Liver (tissue), 9 donors: ENCODE data around the gene NBEAL1. TPM values are rescaled to one million over a fixed set of nuclear protein-coding genes. Genes with fewer than 3 reads are reported as not detected.

Experiments
- DNase-seq: peaks from one replicate; pipeline ENCODE4 v3.0.0-alpha.2; 2017; ENCODE audit warnings: low spot score
- H3K27ac ChIP-seq, 2 donors: one replicate each; pipeline ENCODE4 v1.7.0; 2013; ENCODE audit warnings: inconsistent platforms in 2 of 2, low read length in 2 of 2, control low read depth in 1 of 2, low read depth in 1 of 2, mild to moderate bottlenecking in 1 of 2
- H3K27me3 ChIP-seq, 4 donors: one replicate each; pipeline versions ENCODE4 v1.6.1 to v1.7.0; 2013; ENCODE audit warnings: low read length in 3 of 4, inconsistent platforms in 1 of 4, mild to moderate bottlenecking in 1 of 4, moderate library complexity in 1 of 4; ENCODE audit not compliant: control insufficient read depth in 4 of 4, insufficient read depth in 4 of 4
- H3K36me3 ChIP-seq, 4 donors: one replicate each; pipeline versions ENCODE4 v1.6.1 to v1.7.0; 2013; ENCODE audit warnings: low read length in 3 of 4, mild to moderate bottlenecking in 3 of 4, low read depth in 1 of 4, moderate library complexity in 1 of 4; ENCODE audit not compliant: control insufficient read depth in 4 of 4, insufficient read depth in 3 of 4
- H3K4me1 ChIP-seq, 4 donors: one replicate each; pipeline versions ENCODE4 v1.6.1 to v1.7.0; 2013; ENCODE audit warnings: low read length in 3 of 4, mild to moderate bottlenecking in 3 of 4, moderate library complexity in 1 of 4; ENCODE audit not compliant: control insufficient read depth in 4 of 4, insufficient read depth in 4 of 4
- H3K4me3 ChIP-seq, 3 donors: one replicate each; pipeline versions ENCODE4 v1.6.1 to v1.7.0; 2013; ENCODE audit warnings: low read length in 3 of 3, control low read depth in 1 of 3, low read depth in 1 of 3, mild to moderate bottlenecking in 1 of 3
- H3K9ac ChIP-seq, 2 donors: one replicate each; pipeline ENCODE4 v1.7.0; 2013; ENCODE audit warnings: low read length in 2 of 2, mild to moderate bottlenecking in 2 of 2, moderate library complexity in 2 of 2, control low read depth in 1 of 2, low read depth in 1 of 2
- H3K9me3 ChIP-seq, 4 donors: one replicate each; pipeline versions ENCODE4 v1.6.1 to v1.7.0; 2013; ENCODE audit warnings: low read length in 3 of 4; ENCODE audit not compliant: control insufficient read depth in 4 of 4
- EGR1 ChIP-seq, 2 donors: IDR thresholded peaks; 2 replicates each; pipeline ENCODE4 v1.6.1; 2016 to 2018; ENCODE audit warnings: antibody characterized with exemption in 2 of 2, low read depth in 2 of 2
- FOXA1 ChIP-seq: IDR thresholded peaks from 2 replicates; pipeline ENCODE4 v1.6.1; 2016; ENCODE audit warnings: antibody characterized with exemption
- FOXA2 ChIP-seq: IDR thresholded peaks from 2 replicates; pipeline ENCODE4 v1.6.1; 2016; ENCODE audit warnings: antibody characterized with exemption
- GABPA ChIP-seq, 2 donors: IDR thresholded peaks in 1 of 2; conservative IDR thresholded peaks in 1 of 2; 2 replicates each; pipeline ENCODE4 v1.6.1; 2016; ENCODE audit warnings: antibody characterized with exemption in 2 of 2, mild to moderate bottlenecking in 1 of 2, moderate library complexity in 1 of 2
- HNF4A ChIP-seq, 2 donors: conservative IDR thresholded peaks; 2 replicates each; pipeline ENCODE4 v1.6.1; 2016; ENCODE audit warnings: antibody characterized with exemption in 2 of 2, mild to moderate bottlenecking in 2 of 2
- HNF4G ChIP-seq: IDR thresholded peaks from 2 replicates; pipeline ENCODE4 v1.6.1; 2016; ENCODE audit warnings: antibody characterized with exemption
- JUND ChIP-seq, 2 donors: IDR thresholded peaks; 2 replicates each; pipeline ENCODE4 v1.6.1; 2016; ENCODE audit warnings: antibody characterized with exemption in 2 of 2
- MAX ChIP-seq: IDR thresholded peaks from 2 replicates; pipeline ENCODE4 v1.6.1; 2016; ENCODE audit warnings: antibody characterized with exemption
- NR2F2 ChIP-seq: IDR thresholded peaks from 2 replicates; pipeline ENCODE4 v1.6.1; 2016; ENCODE audit warnings: antibody characterized with exemption
- RAD21 ChIP-seq, 2 donors: IDR thresholded peaks; 2 replicates each; pipeline ENCODE4 v1.6.1; 2016; ENCODE audit warnings: antibody characterized with exemption in 2 of 2, mild to moderate bottlenecking in 2 of 2
- RXRA ChIP-seq, 2 donors: IDR thresholded peaks; 2 replicates each; pipeline ENCODE4 v1.6.1; 2017 to 2018; ENCODE audit warnings: antibody characterized with exemption in 2 of 2, mild to moderate bottlenecking in 1 of 2
- SP1 ChIP-seq: IDR thresholded peaks from 2 replicates; pipeline ENCODE4 v1.6.1; 2018; ENCODE audit warnings: antibody characterized with exemption, mild to moderate bottlenecking
- TAF1 ChIP-seq: conservative IDR thresholded peaks from 2 replicates; pipeline ENCODE4 v1.6.1; 2016; ENCODE audit warnings: antibody characterized with exemption, mild to moderate bottlenecking
- YY1 ChIP-seq: IDR thresholded peaks from 2 replicates; pipeline ENCODE4 v1.6.1; 2016; ENCODE audit warnings: antibody characterized with exemption, mild to moderate bottlenecking
- WGBS: extraction: QIAGEN DNeasy Blood & Tissue Kit; methylation state at CpG from one replicate; pipeline ENCODE4 v1.1.7; 2013; 5-methylcytosine and 5-hydroxymethylcytosine counted together
- polyA plus RNA-seq, 2 donors: library from polyadenylated mRNA; stranded (reverse) in 1 of 2; unstranded in 1 of 2; fragments of 200-250 nt in 1 of 2; fragments of >200 nt in 1 of 2; fragmentation: Nextera tagmentation in 1 of 2; extraction: Ambion mirVana in 1 of 2; gene quantifications; one replicate each; pipeline versions ENCODE4 v1.2.1 to v1.2.3, GENCODE V29; 2013 to 2015
- total RNA-seq, 2 donors: library from RNA; depleted of rRNA; stranded (reverse); fragments of >200 nt; gene quantifications; one replicate each; pipeline ENCODE4 v1.2.3, GENCODE V29; 2014
- TF ChIP-seq, protein P1 (sequence below): IDR thresholded peaks from 2 replicates; pipeline ENCODE4 v1.6.1; 2016; ENCODE audit warnings: antibody characterized with exemption
- TF ChIP-seq, protein P2 (sequence below): IDR thresholded peaks from 2 replicates; pipeline ENCODE4 v1.6.1; 2016; ENCODE audit warnings: antibody characterized with exemption, mild to moderate bottlenecking
- TF ChIP-seq, protein P3 (sequence below): IDR thresholded peaks from 2 replicates; pipeline ENCODE4 v1.6.1; 2016; ENCODE audit warnings: antibody characterized with exemption
- donor health status: healthy.
- donor health status: healthy.
- donor health status: healthy.
- donor health status: healthy.
- donor health status: healthy.

NBEAL1 gene
- total and polyA plus RNA-seq, 4 donors = 4.4 to 47.9 (median 17.0) TPM

GRCh38 chr2:203022751-203023150, 8.1 kb downstream of the NBEAL1 start:
- TF ChIP-seq HNF4G (no peak), NR2F2 (no peak), SP1 (no peak), JUND (IDR thresholded peaks at IDR 0.05) (peak in 1 of 2 donors; percentile 17), YY1 (no peak), RXRA (IDR thresholded peaks at IDR 0.05) (peak in 1 of 2 donors; percentile 17)
- TF ChIP-seq, protein P1, sequence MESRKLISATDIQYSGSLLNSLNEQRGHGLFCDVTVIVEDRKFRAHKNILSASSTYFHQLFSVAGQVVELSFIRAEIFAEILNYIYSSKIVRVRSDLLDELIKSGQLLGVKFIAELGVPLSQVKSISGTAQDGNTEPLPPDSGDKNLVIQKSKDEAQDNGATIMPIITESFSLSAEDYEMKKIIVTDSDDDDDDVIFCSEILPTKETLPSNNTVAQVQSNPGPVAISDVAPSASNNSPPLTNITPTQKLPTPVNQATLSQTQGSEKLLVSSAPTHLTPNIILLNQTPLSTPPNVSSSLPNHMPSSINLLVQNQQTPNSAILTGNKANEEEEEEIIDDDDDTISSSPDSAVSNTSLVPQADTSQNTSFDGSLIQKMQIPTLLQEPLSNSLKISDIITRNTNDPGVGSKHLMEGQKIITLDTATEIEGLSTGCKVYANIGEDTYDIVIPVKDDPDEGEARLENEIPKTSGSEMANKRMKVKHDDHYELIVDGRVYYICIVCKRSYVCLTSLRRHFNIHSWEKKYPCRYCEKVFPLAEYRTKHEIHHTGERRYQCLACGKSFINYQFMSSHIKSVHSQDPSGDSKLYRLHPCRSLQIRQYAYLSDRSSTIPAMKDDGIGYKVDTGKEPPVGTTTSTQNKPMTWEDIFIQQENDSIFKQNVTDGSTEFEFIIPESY = no peak
- TF ChIP-seq, protein P2, sequence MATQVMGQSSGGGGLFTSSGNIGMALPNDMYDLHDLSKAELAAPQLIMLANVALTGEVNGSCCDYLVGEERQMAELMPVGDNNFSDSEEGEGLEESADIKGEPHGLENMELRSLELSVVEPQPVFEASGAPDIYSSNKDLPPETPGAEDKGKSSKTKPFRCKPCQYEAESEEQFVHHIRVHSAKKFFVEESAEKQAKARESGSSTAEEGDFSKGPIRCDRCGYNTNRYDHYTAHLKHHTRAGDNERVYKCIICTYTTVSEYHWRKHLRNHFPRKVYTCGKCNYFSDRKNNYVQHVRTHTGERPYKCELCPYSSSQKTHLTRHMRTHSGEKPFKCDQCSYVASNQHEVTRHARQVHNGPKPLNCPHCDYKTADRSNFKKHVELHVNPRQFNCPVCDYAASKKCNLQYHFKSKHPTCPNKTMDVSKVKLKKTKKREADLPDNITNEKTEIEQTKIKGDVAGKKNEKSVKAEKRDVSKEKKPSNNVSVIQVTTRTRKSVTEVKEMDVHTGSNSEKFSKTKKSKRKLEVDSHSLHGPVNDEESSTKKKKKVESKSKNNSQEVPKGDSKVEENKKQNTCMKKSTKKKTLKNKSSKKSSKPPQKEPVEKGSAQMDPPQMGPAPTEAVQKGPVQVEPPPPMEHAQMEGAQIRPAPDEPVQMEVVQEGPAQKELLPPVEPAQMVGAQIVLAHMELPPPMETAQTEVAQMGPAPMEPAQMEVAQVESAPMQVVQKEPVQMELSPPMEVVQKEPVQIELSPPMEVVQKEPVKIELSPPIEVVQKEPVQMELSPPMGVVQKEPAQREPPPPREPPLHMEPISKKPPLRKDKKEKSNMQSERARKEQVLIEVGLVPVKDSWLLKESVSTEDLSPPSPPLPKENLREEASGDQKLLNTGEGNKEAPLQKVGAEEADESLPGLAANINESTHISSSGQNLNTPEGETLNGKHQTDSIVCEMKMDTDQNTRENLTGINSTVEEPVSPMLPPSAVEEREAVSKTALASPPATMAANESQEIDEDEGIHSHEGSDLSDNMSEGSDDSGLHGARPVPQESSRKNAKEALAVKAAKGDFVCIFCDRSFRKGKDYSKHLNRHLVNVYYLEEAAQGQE = no peak
- no peak overlapping the region for H3K27ac ChIP-seq
- H3K9me3 ChIP-seq = no peaks in the 10 kb centered on the region
- WGBS = 81% methylated on average over 1 of the region's 1 CpG
- peaks cover 4 to 17% (median 11%) of the 10 kb centered on the region in 4 donors for H3K4me1 ChIP-seq
- no peaks in the 10 kb centered on the region for H3K36me3 ChIP-seq
- no peaks in the 10 kb centered on the region for H3K27me3 ChIP-seq
- H3K4me3 ChIP-seq = no peak overlapping the region
- DNase-seq = no peak
- H3K9ac ChIP-seq = no peak overlapping the region

- Histone ChIP-seq H3K27ac (no peak overlapping the region), H3K9me3 (no peaks in the 10 kb centered on the region), H3K4me1 (peaks cover 2 to 3% (median 2%) of the 10 kb centered on the region in 4 donors), H3K36me3 (peaks cover 0 to 1% (median 0%) of the 10 kb centered on the region in 4 donors), H3K27me3 (no peaks in the 10 kb centered on the region), H3K9ac (no peak overlapping the region), H3K4me3 (no peak overlapping the region)
- DNase-seq = no peak
- TF ChIP-seq FOXA2 (no peak), SP1 (no peak), GABPA (IDR thresholded peaks at IDR 0.05 in 1 of 2, conservative IDR thresholded peaks at IDR 0.05 in 1 of 2) (no peak), JUND (IDR thresholded peaks at IDR 0.05) (no peak), HNF4G (no peak), FOXA1 (no peak), EGR1 (IDR thresholded peaks at IDR 0.05; ENCODE audit: low read depth in 2 of 2) (no peak), MAX (no peak), YY1 (no peak), TAF1 (no peak), HNF4A (conservative IDR thresholded peaks at IDR 0.05) (no peak), RAD21 (IDR thresholded peaks at IDR 0.05) (no peak), RXRA (IDR thresholded peaks at IDR 0.05) (no peak)
- TF ChIP-seq, protein P2 = no peak
- TF ChIP-seq, protein P3, sequence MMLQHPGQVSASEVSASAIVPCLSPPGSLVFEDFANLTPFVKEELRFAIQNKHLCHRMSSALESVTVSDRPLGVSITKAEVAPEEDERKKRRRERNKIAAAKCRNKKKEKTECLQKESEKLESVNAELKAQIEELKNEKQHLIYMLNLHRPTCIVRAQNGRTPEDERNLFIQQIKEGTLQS = no peak
Measured at GRCh38 chr2:203025592-203025991, 10.9 kb downstream of the NBEAL1 start.
